Measurements from ENCODE around the gene RETREG3.

DNA sequence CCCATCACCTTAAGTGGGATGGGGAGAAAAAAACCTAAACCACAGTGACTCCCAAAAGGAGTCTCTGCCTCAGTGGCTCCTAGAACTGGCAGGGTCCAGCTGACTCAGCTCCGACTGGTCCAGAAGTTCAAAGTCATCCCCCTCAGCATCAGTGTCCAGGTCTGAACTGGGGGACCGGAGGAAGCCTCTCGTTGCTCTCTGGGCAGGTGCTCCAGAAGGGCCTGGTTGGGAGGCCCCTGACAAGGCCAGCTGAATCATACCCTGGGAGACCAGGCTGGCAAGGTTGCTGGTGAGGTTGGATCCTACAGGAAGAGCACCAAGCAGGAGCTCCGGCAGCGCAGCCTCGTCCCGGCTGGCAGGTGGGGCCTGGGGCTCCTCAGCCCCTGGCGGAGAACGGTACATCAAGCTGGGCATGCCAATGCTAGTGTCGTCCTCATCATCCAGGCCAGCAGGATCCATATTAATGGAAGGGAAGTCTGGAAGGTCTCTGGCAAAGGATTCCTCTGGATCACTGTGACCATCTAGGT is 27.4 kb downstream of the RETREG3 start:
- TF ChIP-seq, protein P1, sequence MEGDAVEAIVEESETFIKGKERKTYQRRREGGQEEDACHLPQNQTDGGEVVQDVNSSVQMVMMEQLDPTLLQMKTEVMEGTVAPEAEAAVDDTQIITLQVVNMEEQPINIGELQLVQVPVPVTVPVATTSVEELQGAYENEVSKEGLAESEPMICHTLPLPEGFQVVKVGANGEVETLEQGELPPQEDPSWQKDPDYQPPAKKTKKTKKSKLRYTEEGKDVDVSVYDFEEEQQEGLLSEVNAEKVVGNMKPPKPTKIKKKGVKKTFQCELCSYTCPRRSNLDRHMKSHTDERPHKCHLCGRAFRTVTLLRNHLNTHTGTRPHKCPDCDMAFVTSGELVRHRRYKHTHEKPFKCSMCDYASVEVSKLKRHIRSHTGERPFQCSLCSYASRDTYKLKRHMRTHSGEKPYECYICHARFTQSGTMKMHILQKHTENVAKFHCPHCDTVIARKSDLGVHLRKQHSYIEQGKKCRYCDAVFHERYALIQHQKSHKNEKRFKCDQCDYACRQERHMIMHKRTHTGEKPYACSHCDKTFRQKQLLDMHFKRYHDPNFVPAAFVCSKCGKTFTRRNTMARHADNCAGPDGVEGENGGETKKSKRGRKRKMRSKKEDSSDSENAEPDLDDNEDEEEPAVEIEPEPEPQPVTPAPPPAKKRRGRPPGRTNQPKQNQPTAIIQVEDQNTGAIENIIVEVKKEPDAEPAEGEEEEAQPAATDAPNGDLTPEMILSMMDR (IDR thresholded peaks at IDR 0.05), result no peak
- TF ChIP-seq POLR2A (IDR thresholded peaks at IDR 0.05), result no peak

All from suprapubic skin (tissue), 3 donors.